ENCODE measurements around the gene NUTM1.

DNA sequence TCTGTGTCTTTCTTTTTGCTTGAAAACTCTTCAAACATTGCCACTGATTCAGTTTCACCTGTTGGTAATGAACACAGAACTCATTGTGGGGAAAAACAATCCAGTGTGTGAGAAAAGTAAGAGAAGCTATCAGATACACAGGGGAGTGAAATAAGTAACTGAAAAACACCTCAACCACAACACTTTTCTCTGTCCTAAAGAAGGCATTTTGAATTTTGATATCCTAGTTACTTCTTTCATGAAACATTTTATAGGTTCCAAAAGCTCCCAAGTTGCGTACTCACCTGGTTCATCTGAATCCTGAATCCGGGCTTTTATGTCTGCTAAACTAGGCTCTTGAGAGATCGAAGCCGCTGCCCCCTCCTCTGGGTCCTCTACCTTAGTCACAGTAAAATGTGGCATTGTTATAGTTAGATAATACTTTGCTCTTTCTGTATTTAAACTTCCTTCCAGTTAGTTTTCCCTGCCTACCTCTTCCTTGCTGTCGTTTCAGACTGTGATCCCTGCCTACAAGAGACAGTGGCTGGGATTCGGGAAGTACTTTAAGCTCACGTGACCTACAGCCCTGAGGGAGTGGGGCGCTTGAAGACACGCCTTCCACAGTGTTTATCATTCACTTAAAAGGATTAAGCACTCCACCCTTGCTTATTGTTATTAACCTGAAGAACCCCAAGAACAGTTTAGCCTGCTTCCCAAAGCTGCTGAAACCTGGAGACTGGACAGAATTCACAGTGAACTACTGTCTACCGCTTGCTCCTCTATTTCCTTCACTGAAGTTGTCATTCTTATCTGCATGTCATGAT lies 24.6 kb upstream of the NUTM1 start:
- TF ChIP-seq, protein P1, sequence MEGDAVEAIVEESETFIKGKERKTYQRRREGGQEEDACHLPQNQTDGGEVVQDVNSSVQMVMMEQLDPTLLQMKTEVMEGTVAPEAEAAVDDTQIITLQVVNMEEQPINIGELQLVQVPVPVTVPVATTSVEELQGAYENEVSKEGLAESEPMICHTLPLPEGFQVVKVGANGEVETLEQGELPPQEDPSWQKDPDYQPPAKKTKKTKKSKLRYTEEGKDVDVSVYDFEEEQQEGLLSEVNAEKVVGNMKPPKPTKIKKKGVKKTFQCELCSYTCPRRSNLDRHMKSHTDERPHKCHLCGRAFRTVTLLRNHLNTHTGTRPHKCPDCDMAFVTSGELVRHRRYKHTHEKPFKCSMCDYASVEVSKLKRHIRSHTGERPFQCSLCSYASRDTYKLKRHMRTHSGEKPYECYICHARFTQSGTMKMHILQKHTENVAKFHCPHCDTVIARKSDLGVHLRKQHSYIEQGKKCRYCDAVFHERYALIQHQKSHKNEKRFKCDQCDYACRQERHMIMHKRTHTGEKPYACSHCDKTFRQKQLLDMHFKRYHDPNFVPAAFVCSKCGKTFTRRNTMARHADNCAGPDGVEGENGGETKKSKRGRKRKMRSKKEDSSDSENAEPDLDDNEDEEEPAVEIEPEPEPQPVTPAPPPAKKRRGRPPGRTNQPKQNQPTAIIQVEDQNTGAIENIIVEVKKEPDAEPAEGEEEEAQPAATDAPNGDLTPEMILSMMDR (IDR thresholded peaks at IDR 0.05), result no peak
- TF ChIP-seq POLR2A (IDR thresholded peaks at IDR 0.05; ENCODE audit: low read depth), result no peak

Data from esophagus muscularis mucosa (tissue), 3 donors.